PC-9 (cell line): Measurements from ENCODE around the gene LAMA3. TPM values are rescaled to one million over a fixed set of nuclear protein-coding genes. Genes with fewer than 3 reads are reported as not detected.

Experiments used
- BruUV-seq: library from RNA; stranded (reverse); fragments of 400-500 nt; replicated peaks from 2 replicates; lab custom pipeline; 2021; lab: Mats Ljungman, UMichigan
- CTCF ChIA-PET: fragments of 300-600 bp; sonication (Branson Sonifier 250); formaldehyde crosslinking; loops from one replicate; lab custom pipeline; 2022; ENCODE audit warnings: antibody characterized with exemption; lab: Charles Lee
- POLR2A ChIA-PET: fragments of 300-600 bp; sonication (Branson Sonifier 250); formaldehyde crosslinking; loops from one replicate; lab custom pipeline; 2022; ENCODE audit warnings: antibody characterized with exemption; ENCODE audit not compliant: unreplicated experiment; lab: Charles Lee
- DNase-seq, 2 experiments: peaks; one replicate each; pipeline versions ENCODE4 v3.0.0 to v3.0.0-alpha.2; 2015 to 2022; ENCODE audit warnings: mixed read lengths in 1 of 2
- H2AFZ ChIP-seq: fragments of 200-600 bp; sonication (generic); 2 replicates; pipeline ENCODE4 v1.8.1; 2017; ENCODE audit warnings: antibody characterized with exemption
- H3F3A ChIP-seq: fragments of 200-600 bp; sonication (generic); 2 replicates; pipeline ENCODE4 v1.8.1; 2017; ENCODE audit warnings: antibody characterized with exemption, mild to moderate bottlenecking, low read depth; ENCODE audit not compliant: insufficient read depth
- H3K27ac ChIP-seq: fragments of 200-600 bp; sonication (generic); 2 replicates; pipeline ENCODE4 v1.6.1; 2016; ENCODE audit warnings: mixed run types
- H3K27me3 ChIP-seq: fragments of 200-600 bp; sonication (generic); 2 replicates; pipeline ENCODE4 v1.6.1; 2016; ENCODE audit warnings: low read depth, mixed run types; ENCODE audit not compliant: insufficient read depth
- H3K36me3 ChIP-seq: fragments of 200-600 bp; sonication (generic); 2 replicates; pipeline ENCODE4 v1.6.1; 2016; ENCODE audit warnings: low read depth, mixed run types
- H3K4me1 ChIP-seq: fragments of 200-600 bp; sonication (generic); replicated peaks from 2 replicates; pipeline ENCODE4 v1.6.1; 2016; ENCODE audit warnings: mixed run types; ENCODE audit not compliant: insufficient read depth
- H3K4me2 ChIP-seq: fragments of 200-600 bp; sonication (generic); 2 replicates; pipeline ENCODE4 v1.6.1; 2017; ENCODE audit warnings: mixed run types
- H3K4me3 ChIP-seq: fragments of 200-600 bp; sonication (generic); 2 replicates; pipeline ENCODE4 v1.6.1; 2016; ENCODE audit warnings: mixed run types
- H3K79me2 ChIP-seq: fragments of 200-600 bp; sonication (generic); 2 replicates; pipeline ENCODE4 v1.6.1; 2017; ENCODE audit warnings: low read depth, mixed run types
- H3K9me2 ChIP-seq: fragments of 200-600 bp; sonication (generic); 2 replicates; pipeline ENCODE4 v1.8.1; 2017; ENCODE audit warnings: mild to moderate bottlenecking; ENCODE audit not compliant: insufficient read depth
- H3K9me3 ChIP-seq: fragments of 200-600 bp; sonication (generic); 2 replicates; pipeline ENCODE4 v1.8.1; 2016; ENCODE audit warnings: low read depth; ENCODE audit not compliant: insufficient read depth
- H4K20me1 ChIP-seq: fragments of 200-600 bp; sonication (generic); 2 replicates; pipeline ENCODE4 v1.8.1; 2017; ENCODE audit not compliant: insufficient read depth
- CTCF ChIP-seq: fragments of 200-600 bp; sonication (generic); conservative IDR thresholded peaks from 2 replicates; pipeline ENCODE4 v1.6.1; 2017; ENCODE audit warnings: mixed run types, antibody characterized with exemption, mild to moderate bottlenecking, moderate library complexity
- EZH2 ChIP-seq: fragments of 200-600 bp; sonication (generic); IDR thresholded peaks from 2 replicates; pipeline ENCODE4 v1.8.0; 2017; ENCODE audit warnings: antibody characterized with exemption, low read depth
- intact Hi-C: fragments of 100-400 bp; cut with micrococcal nuclease; formaldehyde crosslinking; loops from one replicate; pipeline ENCODE4 v1.10.0; 2022; ENCODE audit not compliant: unreplicated experiment
- total RNA-seq: library from RNA; stranded (reverse); gene quantifications from 2 replicates; pipeline ENCODE4 v1.2.3, GENCODE V29; 2021

Gene LAMA3
- total RNA-seq, 1 experiment from 2014 or later: 44.4 TPM

GRCh38 chr18:23868136-23868785 is 179.0 kb downstream of the LAMA3 start:
- H2AFZ ChIP-seq: no peak overlapping the region
- ChIA-PET CTCF (no interaction called here), POLR2A (interaction anchor here (0.6 kb wide), 1 partner anchor 103 kb away, joined by 8 read pairs; no protein-coding TSS in a partner anchor)
- H3K4me3 ChIP-seq: no peak overlapping the region
- 0 out of 2 replicates have a peak, but pooled peaks cover 2% of the 10 kb centered on the region for H3K79me2 ChIP-seq
- H3K27ac ChIP-seq: no peak overlapping the region
- no peaks in the 10 kb centered on the region for H3K27me3 ChIP-seq
- H4K20me1 ChIP-seq: no peaks in the 10 kb centered on the region
- H3F3A ChIP-seq: peaks cover 25% of the 10 kb centered on the region; the same call in 1 of the 2 replicates
- no peak for TF ChIP-seq EZH2
- TF ChIP-seq CTCF: no peak
- intact Hi-C loops: no loop called here
- BruUV-seq: no TSS peak
- peaks cover 25% of the 10 kb centered on the region for H3K4me1 ChIP-seq
- H3K9me2 ChIP-seq: no peaks in the 10 kb centered on the region
- H3K4me2 ChIP-seq: no peak overlapping the region
- H3K36me3 ChIP-seq: no peaks in the 10 kb centered on the region
- H3K9me3 ChIP-seq: no peaks in the 10 kb centered on the region
- no peak for DNase-seq

GRCh38 chr18:23870676-23871380 is 181.6 kb downstream of the LAMA3 start:
- peak overlapping the region; percentile 72 for H3K4me2 ChIP-seq
- CTCF ChIA-PET: no interaction called here
- DNase-seq: no peak
- intact Hi-C loops: loop anchor here (10.0 kb wide), 1 partner anchor 156 kb away; no protein-coding TSS in a partner anchor
- POLR2A ChIA-PET: interaction anchor here (0.6 to 0.7 kb wide), 2 partner anchors 14 to 174 kb away, joined by 3 read pairs; no protein-coding TSS in a partner anchor
- no peaks in the 10 kb centered on the region for H3K9me3 ChIP-seq
- H3K79me2 ChIP-seq: peaks cover 27% of the 10 kb centered on the region
- peaks cover 31% of the 10 kb centered on the region; the same call in 1 of the 2 replicates for H3F3A ChIP-seq
- H3K27ac ChIP-seq: peak overlapping the region; percentile 90
- no peaks in the 10 kb centered on the region for H3K27me3 ChIP-seq
- H3K4me1 ChIP-seq: peaks cover 47% of the 10 kb centered on the region
- H3K4me3 ChIP-seq: no peak overlapping the region
- no peaks in the 10 kb centered on the region for H4K20me1 ChIP-seq
- TF ChIP-seq CTCF (no peak), EZH2 (no peak)
- BruUV-seq: no TSS peak
- H3K36me3 ChIP-seq: no peaks in the 10 kb centered on the region
- no peaks in the 10 kb centered on the region for H3K9me2 ChIP-seq
- H2AFZ ChIP-seq: no peak overlapping the region

DNA sequence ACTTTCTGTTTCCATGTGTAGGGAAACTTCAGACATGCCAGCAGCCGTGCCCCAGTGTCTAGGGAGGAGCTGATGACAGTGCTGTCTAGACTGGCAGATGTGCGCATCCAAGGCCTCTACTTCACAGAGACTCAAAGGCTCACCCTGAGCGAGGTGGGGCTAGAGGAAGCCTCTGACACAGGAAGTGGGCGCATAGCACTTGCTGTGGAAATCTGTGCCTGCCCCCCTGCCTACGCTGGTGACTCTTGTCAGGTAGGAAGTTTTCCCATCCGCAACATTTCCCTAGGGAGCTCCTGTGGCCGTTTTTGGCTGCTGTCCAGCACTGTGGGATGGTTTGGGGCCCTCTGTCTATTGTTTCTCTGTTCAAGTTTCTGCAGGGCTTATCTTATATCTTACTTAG is 182.2 kb downstream of the LAMA3 start:
- H3K9me2 ChIP-seq: no peaks in the 10 kb centered on the region
- intact Hi-C loops: loop anchor here (10.0 kb wide), 1 partner anchor 157 kb away; no protein-coding TSS in a partner anchor
- H3K9me3 ChIP-seq: no peaks in the 10 kb centered on the region
- H3K4me3 ChIP-seq: no peak overlapping the region
- peaks cover 29% of the 10 kb centered on the region for H3K79me2 ChIP-seq
- H3K4me1 ChIP-seq: peaks cover 47% of the 10 kb centered on the region
- peak overlapping the region; percentile 72 for H3K4me2 ChIP-seq
- POLR2A ChIA-PET: interaction anchor here (0.5 to 0.7 kb wide), 4 partner anchors 15 to 1448 kb away, joined by 3 read pairs; no protein-coding TSS in a partner anchor
- H3K27ac ChIP-seq: peak overlapping the region; percentile 90
- CTCF ChIA-PET: no interaction called here
- H3K27me3 ChIP-seq: no peaks in the 10 kb centered on the region
- no peak overlapping the region for H2AFZ ChIP-seq
- no peaks in the 10 kb centered on the region for H3K36me3 ChIP-seq
- TF ChIP-seq CTCF (no peak), EZH2 (no peak)
- peaks cover 31% of the 10 kb centered on the region; the same call in 1 of the 2 replicates for H3F3A ChIP-seq
- DNase-seq: peak in 1 of 2 experiments; percentile 66
- H4K20me1 ChIP-seq: no peaks in the 10 kb centered on the region
- no TSS peak for BruUV-seq
